ENCODE data around the gene LMBR1L. TPM values are rescaled to one million over a fixed set of nuclear protein-coding genes. Genes with fewer than 3 reads are reported as not detected.

LMBR1L gene
- total and polyA plus RNA-seq, 8 donors, result 12.9 to 76.5 (median 22.7) TPM

GRCh38 chr12:49092816-49093406, 17.7 kb downstream of the LMBR1L start:
- no peak for DNase-seq
- Histone ChIP-seq H3K4me3 (no peak overlapping the region), H3K27ac (no peak overlapping the region), H3K9me3 (no peaks in the 10 kb centered on the region), H3K27me3 (peaks cover 0 to 28% (median 4%) of the 10 kb centered on the region in 4 donors), H3K4me1 (peaks cover 0 to 22% (median 6%) of the 10 kb centered on the region in 3 donors), H3K36me3 (no peaks in the 10 kb centered on the region)
- intact Hi-C loops (cut with DNase I), result no loop called here
- no peak for ATAC-seq
- TF ChIP-seq CTCF (IDR thresholded peaks at IDR 0.05), result no peak
- WGBS, 2 donors, result 38 to 46% methylated on average over 4 of the region's 4 CpGs
- no peak for FAIRE-seq

GRCh38 chr12:49092086-49092815, 18.4 kb downstream of the LMBR1L start:
- DNase-seq (peak in 2 of 6 donors; percentile 66 to 69), ATAC-seq (peak in 2 of 4 donors; percentile 7 to 20), FAIRE-seq (no peak)
- H3K4me3 ChIP-seq, result peak overlapping the region in 1 of 4 donors; percentile 18
- H3K27ac ChIP-seq, result no peak overlapping the region
- H3K36me3 ChIP-seq, result no peaks in the 10 kb centered on the region
- peaks cover 0 to 22% (median 6%) of the 10 kb centered on the region in 3 donors for H3K4me1 ChIP-seq
- H3K9me3 ChIP-seq, result no peaks in the 10 kb centered on the region
- 4 to 10% methylated on average over 28 to 32 of the region's 32 CpGs for WGBS, 2 donors
- no peak for TF ChIP-seq CTCF (IDR thresholded peaks at IDR 0.05)
- peaks cover 0 to 28% (median 4%) of the 10 kb centered on the region in 4 donors for H3K27me3 ChIP-seq
- intact Hi-C loops (cut with DNase I), result no loop called here

- no peak for TF ChIP-seq CTCF (IDR thresholded peaks at IDR 0.05)
- H3K4me3 ChIP-seq, result peak overlapping the region in 1 of 4 donors; percentile 18
- no peaks in the 10 kb centered on the region for H3K36me3 ChIP-seq
- FAIRE-seq, result no peak
- DNase-seq, result no peak
- intact Hi-C loops (cut with DNase I), result no loop called here
- H3K27me3 ChIP-seq, result peaks cover 0 to 28% (median 4%) of the 10 kb centered on the region in 4 donors
- peaks cover 0 to 22% (median 6%) of the 10 kb centered on the region in 3 donors for H3K4me1 ChIP-seq
- 4% methylated on average over 9 to 14 of the region's 14 CpGs for WGBS, 2 donors
- H3K27ac ChIP-seq, result no peak overlapping the region
- H3K9me3 ChIP-seq, result no peaks in the 10 kb centered on the region
- no peak for ATAC-seq
These were observed 18.9 kb downstream of the LMBR1L start for GRCh38 chr12:49091836-49092085.

- Histone ChIP-seq H3K36me3 (no peaks in the 10 kb centered on the region), H3K4me1 (peaks cover 0 to 22% (median 6%) of the 10 kb centered on the region in 3 donors), H3K27me3 (peaks cover 0 to 28% (median 4%) of the 10 kb centered on the region in 4 donors), H3K4me3 (no peak overlapping the region), H3K27ac (no peak overlapping the region), H3K9me3 (no peaks in the 10 kb centered on the region)
- intact Hi-C loops (cut with DNase I), result no loop called here
- TF ChIP-seq CTCF (IDR thresholded peaks at IDR 0.05), result no peak
- DNase-seq (peak in 1 of 6 donors; percentile 57), FAIRE-seq (no peak), ATAC-seq (no peak)
- WGBS, 2 donors, result 14 to 18% methylated on average over 41 of the region's 41 CpGs
These were observed 19.4 kb downstream of the LMBR1L start for GRCh38 chr12:49091056-49091835.
